Spleen (tissue), 7 donors: ENCODE measurements around the gene P2RY2.

Source experiments
- CTCF ChIP-seq, 11 experiments: fragments of 200-600 bp in 7 of 11; fragments of 450-650 bp in 4 of 11; sonication (generic) in 4 of 11; IDR thresholded peaks in 8 of 11; conservative IDR thresholded peaks in 3 of 11; 1 replicate in 7 of 11; 2 replicates in 4 of 11; pipeline versions ENCODE4 v1.4.0 to v1.8.0; 2016 to 2021; ENCODE audit warnings: antibody characterized with exemption in 11 of 11, inconsistent platforms in 4 of 11, mild to moderate bottlenecking in 1 of 11
- POLR2A ChIP-seq, 3 donors: fragments of 450-650 bp; IDR thresholded peaks; one replicate each; pipeline ENCODE4 v1.5.1; 2017; ENCODE audit warnings: antibody characterized with exemption in 3 of 3, mild to moderate bottlenecking in 1 of 3
- POLR2AphosphoS5 ChIP-seq, 3 donors: sonication (generic); formaldehyde crosslinking; IDR thresholded peaks; one replicate each; pipeline ENCODE4 v1.5.1; 2017; ENCODE audit warnings: antibody characterized with exemption in 3 of 3
- donor health status: DM: no; HTN: no; CAD: no; lungs with moderate emphysema.
- donor health status: DM: no; HTN: no; CAD: no.
- donor health status: DM: no; HTN: no; CAD: no.

GRCh38 chr11:73217810-73218105, 323 bp upstream of the P2RY2 start:
- TF ChIP-seq CTCF (IDR thresholded peaks at IDR 0.05 in 8 of 11, conservative IDR thresholded peaks at IDR 0.05 in 3 of 11), result no peak
- no peak for TF ChIP-seq POLR2A (IDR thresholded peaks at IDR 0.05)
- no peak for TF ChIP-seq POLR2AphosphoS5 (IDR thresholded peaks at IDR 0.05)
